GM21360 (cell line): ENCODE results near the gene KCNK1.

Experiments
- ATAC-seq: cut with Tn5 transposase; IDR thresholded peaks from one replicate; pipeline ENCODE4 v1.9.1; 2021; ENCODE audit warnings: mild to moderate bottlenecking, moderate library complexity; ENCODE audit not compliant: unreplicated experiment

KCNK1 gene

DNA sequence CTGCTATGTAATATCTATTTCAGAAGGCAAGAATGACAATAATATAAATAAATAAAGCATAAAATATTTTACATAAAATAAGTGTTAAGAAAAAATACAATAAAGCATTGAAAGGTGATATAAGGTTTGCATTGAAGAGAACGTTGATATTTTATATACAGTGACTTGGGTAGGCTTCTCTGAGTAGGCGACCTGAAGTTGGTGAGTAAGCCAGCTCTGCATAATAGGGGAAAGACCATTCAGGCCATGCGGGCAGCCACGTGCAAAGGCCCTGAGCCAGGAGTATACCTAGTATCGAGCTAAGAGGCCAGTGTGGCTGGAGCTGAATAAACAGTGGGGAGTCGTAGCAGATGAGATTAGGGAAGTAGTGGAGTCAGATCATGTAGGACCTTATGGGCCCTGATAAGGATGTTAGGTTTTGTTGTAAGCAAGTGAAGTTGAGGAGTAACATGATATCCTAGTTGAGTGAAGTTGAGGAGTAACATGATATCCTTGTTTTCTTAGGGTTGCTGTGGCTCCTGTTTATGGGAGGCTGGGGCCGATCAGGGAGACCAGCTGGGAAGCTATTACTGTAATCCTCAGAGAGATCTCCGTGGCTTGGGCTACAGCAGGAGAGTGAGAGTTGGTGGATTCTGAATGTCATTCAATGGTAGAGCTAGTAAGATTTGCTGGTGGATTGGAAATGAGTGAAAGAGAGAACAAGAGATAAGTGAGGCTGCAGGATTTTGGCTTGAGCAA, 22.0 kb downstream of the KCNK1 start:
- no peak for ATAC-seq

DNA sequence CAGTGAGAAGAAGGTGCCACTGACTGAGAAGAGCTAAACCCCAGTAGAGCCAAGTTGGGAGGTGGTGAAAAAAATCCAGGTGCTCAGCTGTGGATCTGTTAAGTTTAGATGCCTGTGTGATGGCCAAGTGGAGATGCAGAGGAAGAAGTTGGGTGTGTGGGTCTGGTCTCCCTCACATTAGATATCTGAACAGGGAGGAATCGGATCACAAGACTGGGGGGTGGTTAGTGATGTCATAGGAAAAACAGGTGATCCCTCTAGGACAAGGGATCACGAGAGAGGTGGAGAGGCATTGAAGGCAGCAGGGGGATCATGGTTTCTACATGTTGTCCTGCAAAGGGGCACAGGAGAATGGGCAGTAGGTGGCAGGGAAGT, 22.6 kb downstream of the KCNK1 start:
- ATAC-seq, result no peak

GRCh38 chr1:233638513-233638912, 24.6 kb downstream of the KCNK1 start:
- ATAC-seq, result no peak

DNA sequence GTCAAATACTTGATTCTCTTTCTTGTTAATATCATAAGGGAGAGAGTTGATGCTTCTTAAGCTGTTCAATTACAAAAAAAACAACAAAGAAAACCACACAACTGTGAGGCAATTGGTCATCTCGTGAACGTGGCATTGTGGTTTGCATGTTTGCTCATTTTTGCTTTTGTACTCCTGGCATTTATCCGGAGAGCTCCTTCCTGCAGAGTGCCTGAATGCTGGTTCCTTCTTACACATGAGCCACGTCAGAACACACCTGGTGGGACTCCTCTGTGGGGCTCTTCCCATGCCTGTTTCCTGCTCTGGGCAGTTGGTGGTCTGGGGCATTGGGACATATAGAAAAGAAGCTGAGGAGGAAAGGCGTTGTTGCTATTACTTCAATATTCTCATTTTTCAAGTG, 25.7 kb downstream of the KCNK1 start:
- ATAC-seq, result no peak

DNA sequence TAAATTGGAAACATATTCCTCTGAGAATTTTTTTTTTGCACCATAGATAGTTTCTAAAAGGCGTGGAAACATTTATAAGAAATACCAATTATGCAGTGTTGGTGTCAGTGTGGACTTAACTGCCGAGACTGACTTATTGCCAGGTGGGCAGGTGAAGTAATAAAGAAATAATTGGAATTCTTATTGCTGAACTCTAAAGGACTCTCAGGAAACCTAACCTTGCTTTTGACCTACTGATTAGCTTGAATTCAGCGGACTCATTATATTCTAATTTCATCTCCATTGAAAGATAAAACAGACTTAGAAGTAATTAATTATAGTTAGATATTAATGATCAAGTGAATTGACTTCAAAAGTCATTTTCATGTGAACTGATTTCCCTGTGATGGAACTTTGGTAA, 26.3 kb downstream of the KCNK1 start:
- ATAC-seq, result no peak

DNA sequence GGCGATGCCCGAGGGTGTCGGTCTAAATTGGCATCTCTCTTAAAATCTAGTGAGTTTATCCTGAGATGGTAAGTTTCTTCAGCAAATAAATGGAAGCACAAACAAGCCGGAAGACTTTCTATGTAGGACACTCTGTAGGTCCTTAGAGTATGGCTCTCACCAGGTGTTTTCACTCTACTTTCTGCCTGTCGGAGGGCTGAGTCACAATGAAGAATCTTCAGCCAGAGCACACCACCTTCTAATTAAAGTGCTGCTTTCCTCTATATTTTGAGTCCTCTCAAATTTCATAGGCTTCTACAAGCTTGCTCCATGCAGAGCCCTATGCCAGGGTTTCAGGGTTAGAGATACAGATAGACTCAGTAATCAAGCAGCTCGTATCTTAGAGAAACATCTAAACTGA, 27.1 kb downstream of the KCNK1 start:
- ATAC-seq, result no peak

DNA sequence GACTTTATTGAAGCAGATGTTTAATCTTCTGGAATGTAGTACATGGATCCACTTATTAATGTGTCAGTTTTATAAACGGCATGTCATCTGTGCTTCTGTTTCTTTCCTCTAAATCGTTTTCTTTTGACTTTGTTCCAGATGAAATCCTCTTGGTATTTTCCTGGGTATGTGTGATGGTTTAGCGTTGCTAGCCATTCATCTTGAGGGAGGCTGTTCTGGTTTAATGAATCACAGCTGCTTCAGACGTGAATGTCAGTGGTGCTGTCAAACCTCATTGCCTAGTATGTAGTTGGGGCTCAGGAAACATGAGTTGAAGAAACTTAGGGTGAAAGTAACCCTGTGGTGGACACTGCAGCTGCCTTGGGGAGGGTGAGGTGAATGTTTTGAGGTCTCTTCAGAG, 33.2 kb downstream of the KCNK1 start:
- no peak for ATAC-seq

DNA sequence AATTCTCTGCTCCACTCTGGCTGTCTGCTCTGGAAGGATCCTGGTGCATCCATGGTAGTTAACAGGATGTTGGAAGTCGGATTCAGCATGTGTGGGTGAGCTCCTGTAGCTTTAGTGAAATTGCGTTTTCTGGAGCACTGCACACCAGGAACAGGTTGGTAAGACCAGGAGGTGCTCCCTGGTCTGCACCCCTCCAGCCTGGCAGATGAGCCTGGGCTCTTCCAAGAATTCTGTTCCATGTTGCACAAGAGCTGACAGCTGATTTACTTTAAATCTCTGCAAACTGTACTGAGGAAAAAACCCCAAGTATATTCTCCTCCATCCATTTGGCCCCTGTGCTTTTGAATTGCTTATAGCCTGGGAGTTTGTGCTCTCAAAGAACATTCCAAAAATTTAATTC, 33.7 kb downstream of the KCNK1 start:
- no peak for ATAC-seq

DNA sequence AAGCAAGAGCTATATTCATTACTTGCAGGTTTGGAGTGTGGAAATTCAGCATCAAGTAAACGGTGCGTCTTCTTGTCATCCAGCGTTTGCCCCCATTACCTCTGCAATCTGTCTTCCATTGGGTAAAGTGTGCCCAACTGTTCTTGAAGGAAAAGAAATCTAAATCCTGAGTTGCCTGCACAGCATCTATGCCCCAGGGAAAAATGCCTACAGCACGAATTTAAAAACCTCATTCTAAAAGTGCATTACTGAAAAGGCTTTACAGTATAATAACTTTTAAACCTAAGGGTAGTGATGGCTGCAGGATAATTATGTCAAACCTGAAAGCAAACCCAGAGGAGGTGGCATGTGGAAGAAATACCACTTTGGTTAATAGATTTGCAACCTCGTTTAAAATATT, 37.2 kb downstream of the KCNK1 start:
- no peak for ATAC-seq

DNA sequence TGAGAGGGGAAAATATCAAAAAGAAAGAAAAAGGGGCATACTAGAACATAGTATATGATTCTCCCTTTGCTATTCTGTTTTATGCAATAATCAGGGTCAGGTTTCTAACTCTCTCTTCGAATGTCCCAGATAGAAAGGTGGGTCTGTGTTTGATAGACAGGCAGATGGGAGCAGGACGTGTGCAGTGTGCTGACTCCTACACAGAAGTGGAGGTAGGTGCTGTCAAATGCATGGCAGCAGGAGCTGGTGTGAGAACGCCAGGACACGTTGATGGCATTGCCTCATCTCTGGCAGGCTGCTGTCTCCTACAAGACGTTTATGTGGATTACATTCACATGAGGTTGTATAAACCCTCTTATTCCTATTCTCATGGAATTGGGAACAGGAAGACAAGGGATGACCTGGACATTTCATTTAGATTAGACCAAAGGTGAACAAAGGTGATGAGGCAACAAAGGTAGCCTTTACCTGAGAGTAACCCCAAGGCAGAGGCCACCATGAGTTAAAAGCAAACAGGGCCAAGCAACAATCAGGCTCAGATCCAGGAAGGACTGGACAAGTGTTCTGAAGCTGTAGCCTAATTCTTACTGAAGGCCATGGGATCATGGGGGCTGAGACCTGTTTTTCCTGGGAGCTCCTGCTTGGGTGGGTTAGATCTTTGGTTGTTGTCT, 37.8 kb downstream of the KCNK1 start:
- no peak for ATAC-seq

- no peak for ATAC-seq
Measured at GRCh38 chr1:233652526-233652925, 38.6 kb downstream of the KCNK1 start.

DNA sequence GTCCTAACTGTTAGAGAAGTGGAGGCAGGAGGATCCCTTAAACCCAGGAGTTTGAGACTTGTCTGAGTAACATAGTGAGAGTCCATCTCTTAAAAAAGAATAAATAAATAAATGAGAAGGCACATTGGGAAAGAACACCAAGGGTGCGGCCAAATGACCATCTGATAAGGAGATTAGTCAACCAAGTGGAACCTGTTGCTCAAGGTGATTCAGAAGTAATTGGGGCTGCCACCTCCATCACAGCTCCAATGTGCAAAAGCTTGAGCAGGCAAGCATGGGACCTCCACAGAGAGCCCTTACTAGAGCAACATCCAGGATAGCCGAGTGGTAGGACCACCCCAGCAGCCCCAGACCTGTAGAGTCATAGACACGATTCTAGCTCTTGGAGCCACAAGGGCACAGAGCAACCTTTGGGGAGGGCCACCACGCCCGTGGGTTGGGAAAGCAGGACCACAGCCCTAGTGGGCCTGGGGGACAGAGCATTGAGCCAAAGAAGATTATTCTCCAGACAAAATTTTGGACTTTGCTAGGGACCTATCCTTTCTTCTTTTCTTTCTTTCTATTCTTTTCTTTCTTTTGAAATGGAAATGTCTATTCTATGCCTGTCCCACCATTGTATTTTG, 40.9 kb downstream of the KCNK1 start:
- no peak for ATAC-seq

- ATAC-seq, result no peak
Measured at GRCh38 chr1:233655301-233655740, 41.4 kb downstream of the KCNK1 start.

- no peak for ATAC-seq
Measured at GRCh38 chr1:233656032-233656635, 42.2 kb downstream of the KCNK1 start.

GRCh38 chr1:233656687-233657086, 42.8 kb downstream of the KCNK1 start:
- no peak for ATAC-seq

GRCh38 chr1:233657466-233657865, 43.6 kb downstream of the KCNK1 start:
- ATAC-seq, result no peak

GRCh38 chr1:233659495-233659894, 45.6 kb downstream of the KCNK1 start:
- ATAC-seq, result no peak

GRCh38 chr1:233661376-233662159, 47.7 kb downstream of the KCNK1 start:
- ATAC-seq, result no peak

DNA sequence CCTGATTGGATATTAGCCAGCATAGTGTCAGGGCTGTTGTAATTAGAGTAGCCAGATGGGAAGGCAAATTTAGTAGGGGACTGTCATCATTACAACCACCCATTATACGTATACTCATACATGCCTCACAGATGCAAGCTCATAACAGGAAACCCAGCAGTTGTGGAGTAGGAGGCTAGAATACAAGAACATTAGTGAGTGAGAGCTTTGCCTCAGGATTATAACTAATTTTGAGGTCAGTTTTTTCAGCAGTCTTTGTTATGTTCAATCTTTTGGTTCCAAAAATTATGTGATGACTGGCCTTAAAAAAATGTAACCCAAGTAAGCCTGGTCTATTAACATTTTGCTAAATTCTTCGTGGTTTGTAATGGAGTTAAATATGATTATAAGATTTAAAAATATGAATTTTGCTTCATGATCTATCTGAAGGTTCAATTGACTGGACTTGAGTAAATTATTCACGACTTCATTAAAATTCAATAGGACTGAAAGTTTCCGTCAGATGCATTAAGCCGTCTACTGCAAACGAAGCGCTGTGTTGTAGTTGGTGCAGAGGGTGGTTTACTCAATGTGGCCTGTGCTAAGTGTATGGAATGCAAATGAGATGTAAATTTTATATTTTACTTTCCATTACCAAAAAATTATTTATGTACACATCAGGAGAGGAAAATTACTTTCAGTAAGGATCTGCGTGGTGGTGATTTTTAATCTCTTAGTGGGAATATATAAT, 48.8 kb downstream of the KCNK1 start:
- ATAC-seq, result no peak

DNA sequence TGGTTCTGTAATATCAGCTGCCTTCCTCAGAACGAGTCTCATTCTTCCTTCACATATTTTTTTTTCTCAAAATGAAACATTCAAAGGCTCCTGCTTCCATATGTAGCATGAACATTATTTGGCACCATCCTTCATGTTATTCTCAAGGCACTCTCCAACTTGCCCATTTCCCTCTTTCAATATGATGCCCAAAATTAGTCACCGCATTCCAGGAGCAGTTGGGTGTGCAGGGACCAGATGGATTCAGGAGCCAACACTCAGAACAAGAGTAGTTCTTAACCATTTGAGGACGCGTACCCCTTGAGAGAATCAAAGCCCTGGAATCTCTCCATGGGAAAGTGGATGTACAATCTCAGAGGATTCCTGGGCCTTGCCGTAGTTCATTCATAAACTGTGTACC, 50.3 kb downstream of the KCNK1 start:
- no peak for ATAC-seq
